Gastrocnemius medialis (tissue), 4 donors: Measurements from ENCODE around the gene NRG3. TPM values are rescaled to one million over a fixed set of nuclear protein-coding genes. Genes with fewer than 3 reads are reported as not detected.

ENCODE experiments used
- ATAC-seq, 2 donors: fragments of 150-250 bp; one replicate each; pipeline ENCODE4 v1.9.1; 2016
- DNase-seq, 2 donors: peaks; one replicate each; pipeline ENCODE4 v3.0.0-alpha.2; 2019
- H3K27ac ChIP-seq, 4 donors: fragments of 200-600 bp; sonication (generic); 1 replicate in 1 of 4; 2 replicates in 3 of 4; pipeline ENCODE4 v1.5.1; 2016 to 2018; ENCODE audit warnings: mild to moderate bottlenecking in 2 of 4, moderate library complexity in 1 of 4
- H3K27me3 ChIP-seq, 3 donors: fragments of 200-600 bp; sonication (generic) in 2 of 3; 1 replicate in 1 of 3; 2 replicates in 2 of 3; pipeline versions ENCODE4 v1.5.1 to v1.6.0; 2016 to 2019; ENCODE audit warnings: mild to moderate bottlenecking in 1 of 3, moderate library complexity in 1 of 3
- H3K36me3 ChIP-seq, 2 donors: fragments of 200-600 bp; sonication (generic) in 1 of 2; one replicate each; pipeline ENCODE4 v1.5.1; 2017 to 2018
- H3K4me1 ChIP-seq, 2 donors: fragments of 200-600 bp; sonication (generic) in 1 of 2; one replicate each; pipeline ENCODE4 v1.5.1; 2016 to 2017; ENCODE audit warnings: mild to moderate bottlenecking in 2 of 2
- H3K4me3 ChIP-seq, 4 donors: fragments of 200-600 bp; sonication (generic) in 3 of 4; 1 replicate in 1 of 4; 2 replicates in 3 of 4; pipeline ENCODE4 v1.5.1; 2016 to 2019; ENCODE audit warnings: mild to moderate bottlenecking in 2 of 4
- H3K9me3 ChIP-seq, 3 donors: fragments of 200-600 bp; sonication (generic) in 2 of 3; 1 replicate in 1 of 3; 2 replicates in 2 of 3; pipeline ENCODE4 v1.5.1; 2016 to 2019
- POLR2A ChIP-seq, 2 donors: fragments of 450-650 bp; IDR thresholded peaks; one replicate each; pipeline ENCODE4 v1.6.1; 2017; ENCODE audit warnings: antibody characterized with exemption in 2 of 2, mild to moderate bottlenecking in 2 of 2, moderate library complexity in 2 of 2
- in situ Hi-C, 4 donors: fragments of 200-750 bp; cut with MboI; loops; one replicate each; pipeline versions ENCODE4 v1.15.0 to v1.8.0; 2017; ENCODE audit warnings: low sequenced_read_pairs in 4 of 4
- intact Hi-C: fragments of 100-400 bp; cut with DNase I; formaldehyde crosslinking; loops from one replicate; pipeline ENCODE4 v1.15.1; 2023; ENCODE audit warnings: low total_unique reads
- total RNA-seq, 4 donors: library from RNA; depleted of rRNA; stranded (reverse); fragments of >200 nt; gene quantifications; one replicate each; pipeline versions ENCODE4 v1.1.0 to v1.2.3, GENCODE V29; 2016
- TF ChIP-seq, protein P1 (sequence below), 5 experiments: fragments of 450-650 bp in 3 of 5; fragments of 200-600 bp in 2 of 5; sonication (generic) in 2 of 5; IDR thresholded peaks in 4 of 5; conservative IDR thresholded peaks in 1 of 5; 1 replicate in 4 of 5; 2 replicates in 1 of 5; pipeline ENCODE4 v1.5.1; 2016 to 2019; ENCODE audit warnings: antibody characterized with exemption in 5 of 5, mild to moderate bottlenecking in 3 of 5, moderate library complexity in 3 of 5

NRG3 gene
- total RNA-seq, 4 donors from 2014 or later: not detected

DNA sequence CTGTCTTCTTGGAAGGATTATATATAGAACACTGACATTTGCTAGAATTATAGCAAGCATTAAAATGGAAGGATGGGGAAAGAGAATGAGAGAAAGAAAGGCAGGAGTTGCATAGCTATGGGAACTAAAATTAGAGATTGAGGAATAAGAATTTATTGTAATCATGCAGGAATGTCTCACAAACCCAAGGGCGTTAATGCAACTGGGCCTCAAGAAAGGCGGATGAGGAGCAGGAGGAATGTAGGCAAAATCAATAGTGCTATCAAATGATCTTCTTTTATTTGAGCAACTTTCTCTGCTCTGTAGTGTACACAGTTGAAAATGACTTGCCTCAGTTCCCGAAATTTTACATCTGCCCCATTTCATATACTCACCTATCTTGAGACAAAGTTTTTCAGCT is 1132.5 kb downstream of the NRG3 start:
- no peaks in the 10 kb centered on the region for H3K27me3 ChIP-seq
- H3K4me3 ChIP-seq: no peak overlapping the region
- intact Hi-C loops (no loop called here), in situ Hi-C loops (no loop called here)
- TF ChIP-seq POLR2A (IDR thresholded peaks at IDR 0.05): no peak
- TF ChIP-seq, protein P1, sequence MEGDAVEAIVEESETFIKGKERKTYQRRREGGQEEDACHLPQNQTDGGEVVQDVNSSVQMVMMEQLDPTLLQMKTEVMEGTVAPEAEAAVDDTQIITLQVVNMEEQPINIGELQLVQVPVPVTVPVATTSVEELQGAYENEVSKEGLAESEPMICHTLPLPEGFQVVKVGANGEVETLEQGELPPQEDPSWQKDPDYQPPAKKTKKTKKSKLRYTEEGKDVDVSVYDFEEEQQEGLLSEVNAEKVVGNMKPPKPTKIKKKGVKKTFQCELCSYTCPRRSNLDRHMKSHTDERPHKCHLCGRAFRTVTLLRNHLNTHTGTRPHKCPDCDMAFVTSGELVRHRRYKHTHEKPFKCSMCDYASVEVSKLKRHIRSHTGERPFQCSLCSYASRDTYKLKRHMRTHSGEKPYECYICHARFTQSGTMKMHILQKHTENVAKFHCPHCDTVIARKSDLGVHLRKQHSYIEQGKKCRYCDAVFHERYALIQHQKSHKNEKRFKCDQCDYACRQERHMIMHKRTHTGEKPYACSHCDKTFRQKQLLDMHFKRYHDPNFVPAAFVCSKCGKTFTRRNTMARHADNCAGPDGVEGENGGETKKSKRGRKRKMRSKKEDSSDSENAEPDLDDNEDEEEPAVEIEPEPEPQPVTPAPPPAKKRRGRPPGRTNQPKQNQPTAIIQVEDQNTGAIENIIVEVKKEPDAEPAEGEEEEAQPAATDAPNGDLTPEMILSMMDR (IDR thresholded peaks at IDR 0.05 in 4 of 5, conservative IDR thresholded peaks at IDR 0.05 in 1 of 5): no peak
- no peak for DNase-seq
- ATAC-seq: no peak
- no peaks in the 10 kb centered on the region for H3K4me1 ChIP-seq
- H3K36me3 ChIP-seq: no peaks in the 10 kb centered on the region
- H3K9me3 ChIP-seq: no peaks in the 10 kb centered on the region
- no peak overlapping the region for H3K27ac ChIP-seq

GRCh38 chr10:83012866-83013265 is 1137.9 kb downstream of the NRG3 start:
- H3K4me3 ChIP-seq: no peak overlapping the region
- H3K9me3 ChIP-seq: no peaks in the 10 kb centered on the region
- in situ Hi-C loops: no loop called here
- H3K27ac ChIP-seq: no peak overlapping the region
- ATAC-seq (no peak), DNase-seq (no peak)
- TF ChIP-seq, protein P1 (IDR thresholded peaks at IDR 0.05 in 4 of 5, conservative IDR thresholded peaks at IDR 0.05 in 1 of 5): no peak
- no peak for TF ChIP-seq POLR2A (IDR thresholded peaks at IDR 0.05)
- no peaks in the 10 kb centered on the region for H3K36me3 ChIP-seq
- intact Hi-C loops: no loop called here
- H3K27me3 ChIP-seq: no peaks in the 10 kb centered on the region
- H3K4me1 ChIP-seq: no peaks in the 10 kb centered on the region

GRCh38 chr10:83017076-83017867 is 1142.3 kb downstream of the NRG3 start:
- Histone ChIP-seq H3K4me3 (no peak overlapping the region), H3K27me3 (no peaks in the 10 kb centered on the region), H3K4me1 (no peaks in the 10 kb centered on the region), H3K27ac (no peak overlapping the region), H3K36me3 (no peaks in the 10 kb centered on the region), H3K9me3 (no peaks in the 10 kb centered on the region)
- DNase-seq (no peak), ATAC-seq (no peak)
- intact Hi-C loops (no loop called here), in situ Hi-C loops (no loop called here)
- TF ChIP-seq POLR2A (IDR thresholded peaks at IDR 0.05): no peak
- TF ChIP-seq, protein P1 (IDR thresholded peaks at IDR 0.05 in 4 of 5, conservative IDR thresholded peaks at IDR 0.05 in 1 of 5): no peak

- TF ChIP-seq POLR2A (IDR thresholded peaks at IDR 0.05): no peak
- TF ChIP-seq, protein P1 (IDR thresholded peaks at IDR 0.05 in 4 of 5, conservative IDR thresholded peaks at IDR 0.05 in 1 of 5): no peak
- ATAC-seq (no peak), DNase-seq (no peak)
- H3K27me3 ChIP-seq: no peaks in the 10 kb centered on the region
- no peaks in the 10 kb centered on the region for H3K4me1 ChIP-seq
- in situ Hi-C loops (no loop called here), intact Hi-C loops (no loop called here)
- no peaks in the 10 kb centered on the region for H3K9me3 ChIP-seq
- no peak overlapping the region for H3K27ac ChIP-seq
- H3K4me3 ChIP-seq: no peak overlapping the region
- no peaks in the 10 kb centered on the region for H3K36me3 ChIP-seq
Measured at GRCh38 chr10:83023662-83024061, 1148.7 kb downstream of the NRG3 start.
